Measurements from ENCODE around the gene ROPN1L. TPM values are rescaled to one million over a fixed set of nuclear protein-coding genes. Genes with fewer than 3 reads are reported as not detected.

ROPN1L gene
- total RNA-seq, 1 experiment from 2014 or later = 0.82 TPM

- Mint-ChIP-seq H3K27me3 (ENCODE audit: insufficient read depth, unreplicated experiment) (no peaks in the 10 kb centered on the region), H3K36me3 (ENCODE audit: insufficient read depth, unreplicated experiment) (peaks cover 80% of the 10 kb centered on the region), H3K27ac (ENCODE audit: low read depth, unreplicated experiment) (no peak overlapping the region), H3K4me1 (ENCODE audit: insufficient read depth, unreplicated experiment) (no peaks in the 10 kb centered on the region), H3K9me3 (ENCODE audit: unreplicated experiment) (no peaks in the 10 kb centered on the region), H3K4me3 (ENCODE audit: unreplicated experiment) (no peak overlapping the region)
- DNase-seq (ENCODE audit: unreplicated experiment) = no peak
- intact Hi-C loops (cut with micrococcal nuclease) = loop anchor here (5.0 kb wide), 1 partner anchor 43 kb away; no protein-coding TSS in a partner anchor
- no peak for TF ChIP-seq CTCF (IDR thresholded peaks at IDR 0.05; ENCODE audit: unreplicated experiment)
- BruUV-seq (replicated peaks) = no TSS peak
- ChIA-PET POLR2A (interaction anchor here (1.1 to 1.6 kb wide), 3 partner anchors 12 to 45 kb away, joined by 3 to 4 read pairs (median 3); no protein-coding TSS in a partner anchor), CTCF (no interaction called here)
Measured at GRCh38 chr5:10399839-10400238, 41.8 kb upstream of the ROPN1L start.

- H3K4me3 Mint-ChIP-seq (ENCODE audit: unreplicated experiment) = no peak overlapping the region
- DNase-seq (ENCODE audit: unreplicated experiment) = no peak
- TF ChIP-seq CTCF (IDR thresholded peaks at IDR 0.05; ENCODE audit: unreplicated experiment) = no peak
- no peaks in the 10 kb centered on the region for H3K27me3 Mint-ChIP-seq (ENCODE audit: insufficient read depth, unreplicated experiment)
- H3K36me3 Mint-ChIP-seq (ENCODE audit: insufficient read depth, unreplicated experiment) = peaks cover 74% of the 10 kb centered on the region
- ChIA-PET CTCF (no interaction called here), POLR2A (interaction anchor here (1.2 kb wide), 1 partner anchor 15 kb away, joined by 4 read pairs; no protein-coding TSS in a partner anchor)
- no peaks in the 10 kb centered on the region for H3K9me3 Mint-ChIP-seq (ENCODE audit: unreplicated experiment)
- intact Hi-C loops (cut with micrococcal nuclease) = loop anchor here (5.0 kb wide), 1 partner anchor 43 kb away; no protein-coding TSS in a partner anchor
- no peaks in the 10 kb centered on the region for H3K4me1 Mint-ChIP-seq (ENCODE audit: insufficient read depth, unreplicated experiment)
- no TSS peak for BruUV-seq (replicated peaks)
- no peak overlapping the region for H3K27ac Mint-ChIP-seq (ENCODE audit: low read depth, unreplicated experiment)
Measured at GRCh38 chr5:10400411-10400810, 41.3 kb upstream of the ROPN1L start.

GRCh38 chr5:10400831-10401230, 40.8 kb upstream of the ROPN1L start:
- no peak overlapping the region for H3K4me3 Mint-ChIP-seq (ENCODE audit: unreplicated experiment)
- peak; percentile 76 for DNase-seq (ENCODE audit: unreplicated experiment)
- no peak for TF ChIP-seq CTCF (IDR thresholded peaks at IDR 0.05; ENCODE audit: unreplicated experiment)
- peak overlapping the region; percentile 19 for H3K27ac Mint-ChIP-seq (ENCODE audit: low read depth, unreplicated experiment)
- no peaks in the 10 kb centered on the region for H3K27me3 Mint-ChIP-seq (ENCODE audit: insufficient read depth, unreplicated experiment)
- intact Hi-C loops (cut with micrococcal nuclease) = loop anchor here (1.0 to 5.0 kb wide), 2 partner anchors 44 to 117 kb away; no protein-coding TSS in a partner anchor
- CTCF ChIA-PET = no interaction called here
- H3K4me1 Mint-ChIP-seq (ENCODE audit: insufficient read depth, unreplicated experiment) = no peaks in the 10 kb centered on the region
- H3K36me3 Mint-ChIP-seq (ENCODE audit: insufficient read depth, unreplicated experiment) = peaks cover 71% of the 10 kb centered on the region
- BruUV-seq (replicated peaks) = no TSS peak
- H3K9me3 Mint-ChIP-seq (ENCODE audit: unreplicated experiment) = no peaks in the 10 kb centered on the region
- POLR2A ChIA-PET = no interaction called here

- no peak for DNase-seq (ENCODE audit: unreplicated experiment)
- H3K9me3 Mint-ChIP-seq (ENCODE audit: unreplicated experiment) = no peaks in the 10 kb centered on the region
- no peak for TF ChIP-seq CTCF (IDR thresholded peaks at IDR 0.05; ENCODE audit: unreplicated experiment)
- peak overlapping the region; percentile 19 for H3K27ac Mint-ChIP-seq (ENCODE audit: low read depth, unreplicated experiment)
- peaks cover 71% of the 10 kb centered on the region for H3K36me3 Mint-ChIP-seq (ENCODE audit: insufficient read depth, unreplicated experiment)
- intact Hi-C loops (cut with micrococcal nuclease) = loop anchor here (1.0 to 5.0 kb wide), 2 partner anchors 44 to 117 kb away; no protein-coding TSS in a partner anchor
- no peaks in the 10 kb centered on the region for H3K27me3 Mint-ChIP-seq (ENCODE audit: insufficient read depth, unreplicated experiment)
- H3K4me1 Mint-ChIP-seq (ENCODE audit: insufficient read depth, unreplicated experiment) = no peaks in the 10 kb centered on the region
- no TSS peak for BruUV-seq (replicated peaks)
- POLR2A ChIA-PET = interaction anchor here (0.6 kb wide), 1 partner anchor 45 kb away, joined by 3 read pairs; no protein-coding TSS in a partner anchor
- CTCF ChIA-PET = no interaction called here
- H3K4me3 Mint-ChIP-seq (ENCODE audit: unreplicated experiment) = no peak overlapping the region
Measured at GRCh38 chr5:10401498-10401897, 40.2 kb upstream of the ROPN1L start.
